Vagina (tissue), 2 donors: ENCODE data around the gene LPCAT1.

ENCODE experiments used
- POLR2A ChIP-seq, 2 donors: fragments of 450-650 bp; IDR thresholded peaks; one replicate each; pipeline ENCODE4 v1.6.1; 2017; ENCODE audit warnings: antibody characterized with exemption in 2 of 2, mild to moderate bottlenecking in 2 of 2, moderate library complexity in 2 of 2
- POLR2AphosphoS5 ChIP-seq, 2 donors: sonication (generic); formaldehyde crosslinking; IDR thresholded peaks; one replicate each; pipeline ENCODE4 v1.9.0; 2017; ENCODE audit warnings: antibody characterized with exemption in 2 of 2, mild to moderate bottlenecking in 2 of 2, low read depth in 1 of 2; ENCODE audit not compliant: insufficient read depth in 1 of 2
- TF ChIP-seq, protein P1 (sequence below), 3 experiments: fragments of 450-650 bp in 2 of 3; fragments of 200-600 bp in 1 of 3; sonication (generic) in 1 of 3; IDR thresholded peaks; one replicate each; pipeline ENCODE4 v1.5.1; 2017 to 2019; ENCODE audit warnings: antibody characterized with exemption in 3 of 3, mild to moderate bottlenecking in 2 of 3, moderate library complexity in 2 of 3

DNA sequence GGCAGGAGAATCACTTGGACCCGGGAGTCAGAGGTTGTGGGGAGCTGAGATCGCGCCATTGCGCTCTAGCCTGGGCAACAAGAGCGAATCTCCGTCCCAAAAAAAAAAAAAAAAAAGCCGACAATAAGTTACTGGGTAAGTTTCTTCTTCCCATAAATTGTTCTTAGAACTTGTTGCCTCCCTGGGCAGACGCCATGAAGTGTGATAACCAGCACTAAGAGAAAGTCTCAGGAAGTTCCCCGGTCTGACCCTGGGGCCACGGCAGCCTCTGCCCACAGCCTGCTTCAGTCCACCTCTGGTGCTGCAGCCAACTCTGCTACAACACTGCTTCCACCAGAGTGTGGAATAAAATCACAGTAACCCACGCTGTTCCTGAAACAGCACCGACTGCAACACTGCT is 19.1 kb downstream of the LPCAT1 start:
- TF ChIP-seq, protein P1, sequence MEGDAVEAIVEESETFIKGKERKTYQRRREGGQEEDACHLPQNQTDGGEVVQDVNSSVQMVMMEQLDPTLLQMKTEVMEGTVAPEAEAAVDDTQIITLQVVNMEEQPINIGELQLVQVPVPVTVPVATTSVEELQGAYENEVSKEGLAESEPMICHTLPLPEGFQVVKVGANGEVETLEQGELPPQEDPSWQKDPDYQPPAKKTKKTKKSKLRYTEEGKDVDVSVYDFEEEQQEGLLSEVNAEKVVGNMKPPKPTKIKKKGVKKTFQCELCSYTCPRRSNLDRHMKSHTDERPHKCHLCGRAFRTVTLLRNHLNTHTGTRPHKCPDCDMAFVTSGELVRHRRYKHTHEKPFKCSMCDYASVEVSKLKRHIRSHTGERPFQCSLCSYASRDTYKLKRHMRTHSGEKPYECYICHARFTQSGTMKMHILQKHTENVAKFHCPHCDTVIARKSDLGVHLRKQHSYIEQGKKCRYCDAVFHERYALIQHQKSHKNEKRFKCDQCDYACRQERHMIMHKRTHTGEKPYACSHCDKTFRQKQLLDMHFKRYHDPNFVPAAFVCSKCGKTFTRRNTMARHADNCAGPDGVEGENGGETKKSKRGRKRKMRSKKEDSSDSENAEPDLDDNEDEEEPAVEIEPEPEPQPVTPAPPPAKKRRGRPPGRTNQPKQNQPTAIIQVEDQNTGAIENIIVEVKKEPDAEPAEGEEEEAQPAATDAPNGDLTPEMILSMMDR (IDR thresholded peaks at IDR 0.05) = no peak
- TF ChIP-seq POLR2A (IDR thresholded peaks at IDR 0.05) = no peak
- no peak for TF ChIP-seq POLR2AphosphoS5 (IDR thresholded peaks at IDR 0.05; ENCODE audit: insufficient read depth in 1 of 2, low read depth in 1 of 2)
